AG08395 (cell line): ENCODE data around the gene THEM4.
A peak's percentile ranks its signal among the peaks of the same experiment; 100 is the strongest.
"Not testable (repeated sequence)": the region's sequence is repeated elsewhere in the genome, so short reads cannot be mapped to it uniquely, and the experiment has no call there.

ENCODE experiments used
- DNase-seq: peaks from one replicate; pipeline ENCODE4 v3.0.0; 2012; ENCODE audit warnings: mixed read lengths, low spot score

The THEM4 gene

DNA sequence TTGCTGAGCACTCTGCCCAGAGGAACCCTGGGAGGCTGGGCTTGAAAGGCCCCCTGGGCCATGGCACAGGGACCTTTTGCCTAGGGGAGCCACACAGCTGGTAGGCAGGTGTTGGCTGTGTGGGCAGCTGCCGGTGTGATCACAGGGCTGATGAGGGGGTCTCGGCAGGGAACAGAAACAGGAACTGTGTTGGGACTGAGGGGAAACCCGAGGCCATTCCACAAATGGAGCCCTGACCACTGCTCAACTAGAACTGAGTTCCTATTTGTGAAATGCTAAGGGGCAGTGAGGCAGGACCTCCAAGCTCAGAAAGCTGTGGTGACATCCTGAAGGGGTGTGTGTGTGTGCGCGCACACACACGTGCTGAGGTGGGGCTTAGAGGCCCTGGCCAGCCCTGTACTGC, 49.4 kb downstream of the THEM4 start:
- no peak for DNase-seq

- DNase-seq, result no peak
These were observed 50.2 kb downstream of the THEM4 start for GRCh38 chr1:151858886-151859665.

DNA sequence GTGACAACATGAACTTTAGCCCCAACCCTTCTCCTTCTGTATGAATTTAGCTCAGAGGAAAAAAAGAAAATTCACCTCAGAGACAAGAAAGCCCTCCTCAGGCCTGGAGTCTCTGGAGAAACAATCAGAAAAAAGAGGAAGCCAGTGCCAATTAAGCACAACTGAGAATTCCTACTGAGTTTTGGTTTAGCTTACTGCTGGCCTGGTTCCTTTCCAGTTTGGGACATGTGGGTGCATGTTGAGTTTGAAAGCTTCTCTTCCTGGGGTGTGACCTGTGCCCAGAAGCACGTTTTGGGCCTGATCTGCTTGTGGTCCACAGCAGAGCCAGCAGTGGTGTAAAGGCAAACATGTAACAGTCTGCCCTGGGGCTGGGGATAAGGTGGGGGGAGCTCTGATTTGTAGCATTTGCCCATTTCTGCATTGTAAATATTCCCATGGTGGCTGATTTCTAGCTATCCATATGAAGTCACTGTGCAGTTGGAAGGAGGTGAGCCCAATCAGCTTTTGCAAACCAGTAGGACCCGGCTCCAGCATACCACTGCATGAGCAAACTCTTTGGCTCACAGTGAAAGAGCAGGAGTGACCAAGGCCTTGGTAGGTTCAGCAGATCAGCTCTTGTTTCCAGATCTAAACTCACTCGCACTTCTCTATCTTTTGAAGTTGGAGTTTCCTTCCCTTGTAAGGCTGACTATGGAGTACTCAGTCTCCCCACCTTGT, 51.1 kb downstream of the THEM4 start:
- no peak for DNase-seq

- no peak for DNase-seq
These were observed 53.4 kb downstream of the THEM4 start for GRCh38 chr1:151855933-151856332.

DNA sequence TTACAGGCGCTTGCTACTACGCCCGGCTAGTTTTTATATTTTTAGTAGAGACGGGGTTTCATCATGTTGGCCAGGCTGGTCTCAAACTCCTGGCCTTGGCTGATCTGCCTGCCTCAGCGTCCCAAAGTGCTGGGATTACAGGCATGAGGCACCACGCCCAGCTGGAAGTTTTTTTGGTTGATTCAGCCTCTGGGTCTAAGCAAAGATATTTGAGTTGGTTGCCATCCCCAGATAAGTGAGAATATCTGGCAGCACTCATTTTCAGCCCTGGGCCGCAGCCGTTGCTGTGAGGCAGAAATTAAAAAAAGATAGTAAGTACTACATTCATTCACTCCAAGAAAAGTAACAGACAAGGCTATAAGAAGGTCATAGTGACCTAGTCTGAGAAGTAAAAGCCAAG, 53.8 kb downstream of the THEM4 start:
- DNase-seq, result not testable (repeated sequence)

GRCh38 chr1:151854658-151855057, 54.7 kb downstream of the THEM4 start:
- DNase-seq, result no peak

GRCh38 chr1:151853411-151853943, 55.8 kb downstream of the THEM4 start, which contains the start of gene THEM5:
THEM5 (minus strand) TSS chr1:151853712; CDS start chr1:151853565, 147 bp downstream.
- DNase-seq, result no peak

GRCh38 chr1:151852733-151853132, 56.6 kb downstream of the THEM4 start:
- no peak for DNase-seq

DNA sequence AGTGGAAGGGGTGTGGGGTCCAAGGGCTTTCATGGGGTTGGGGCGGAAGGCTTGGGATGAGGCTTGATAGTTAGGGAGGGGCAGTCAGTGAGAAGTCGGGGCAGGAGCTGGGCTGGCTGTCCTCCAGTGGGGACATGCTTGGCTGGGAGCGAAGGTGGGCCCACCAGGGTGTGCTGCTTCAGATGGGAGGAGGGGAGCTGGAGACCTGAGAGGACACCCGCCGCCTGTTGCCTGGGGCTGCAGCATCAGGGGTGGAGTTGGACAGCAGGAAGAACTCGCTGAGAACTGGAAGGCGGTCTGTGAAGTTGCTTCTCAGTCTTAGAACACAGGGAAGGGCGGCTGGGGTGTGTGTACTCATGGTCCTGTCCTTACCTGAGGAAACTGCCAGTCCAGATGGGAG, 57.4 kb downstream of the THEM4 start:
- DNase-seq, result no peak

DNA sequence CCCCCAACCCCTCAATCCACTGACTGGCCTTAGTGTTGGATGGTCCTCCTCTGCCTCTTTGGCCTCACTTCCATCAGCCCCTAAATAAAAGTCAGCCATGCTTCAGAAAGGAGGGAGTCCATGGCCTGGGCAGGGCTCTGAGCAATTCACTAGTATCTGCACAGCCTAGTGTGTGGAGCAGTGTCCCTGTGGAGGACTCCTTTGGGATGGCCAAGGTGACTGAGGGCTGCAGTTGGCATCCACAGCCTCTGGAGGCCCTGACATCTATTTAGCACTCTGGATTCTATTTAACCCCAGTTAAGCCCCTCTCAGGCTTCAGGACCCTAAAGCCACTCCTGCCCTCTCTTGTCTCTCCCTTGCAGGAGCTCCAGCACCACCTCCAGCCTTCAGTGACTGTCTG, 59.4 kb downstream of the THEM4 start:
- DNase-seq, result no peak

GRCh38 chr1:151849126-151849525, 60.2 kb downstream of the THEM4 start:
- no peak for DNase-seq

GRCh38 chr1:151847867-151848596, 61.3 kb downstream of the THEM4 start:
- DNase-seq, result no peak

GRCh38 chr1:151846686-151847237, 62.5 kb downstream of the THEM4 start:
- DNase-seq, result no peak

DNA sequence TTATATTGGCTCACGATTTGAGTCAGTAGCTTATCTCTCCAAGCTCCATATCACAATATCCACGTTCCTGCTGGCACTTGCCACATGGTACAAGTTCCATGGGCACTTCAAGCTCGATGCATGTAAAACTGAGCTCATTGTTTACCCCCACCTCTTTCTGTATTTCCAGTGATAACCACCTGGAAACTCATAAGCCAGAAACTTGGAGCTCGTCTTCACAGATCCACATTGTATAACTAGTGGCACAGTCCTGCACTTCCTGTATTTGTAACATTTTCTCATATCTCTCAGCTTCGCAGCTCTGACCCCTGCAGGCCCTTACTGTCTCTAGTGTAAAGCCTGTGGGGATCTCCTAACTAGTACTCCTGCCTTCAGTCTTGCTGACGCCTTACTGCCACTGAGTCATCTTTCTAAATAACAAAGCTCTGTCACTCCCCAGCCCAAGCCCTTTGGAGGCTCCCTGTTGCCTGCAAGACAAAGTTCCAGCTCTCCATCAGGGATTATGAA, 63.2 kb downstream of the THEM4 start:
- peak; percentile 78 for DNase-seq

DNA sequence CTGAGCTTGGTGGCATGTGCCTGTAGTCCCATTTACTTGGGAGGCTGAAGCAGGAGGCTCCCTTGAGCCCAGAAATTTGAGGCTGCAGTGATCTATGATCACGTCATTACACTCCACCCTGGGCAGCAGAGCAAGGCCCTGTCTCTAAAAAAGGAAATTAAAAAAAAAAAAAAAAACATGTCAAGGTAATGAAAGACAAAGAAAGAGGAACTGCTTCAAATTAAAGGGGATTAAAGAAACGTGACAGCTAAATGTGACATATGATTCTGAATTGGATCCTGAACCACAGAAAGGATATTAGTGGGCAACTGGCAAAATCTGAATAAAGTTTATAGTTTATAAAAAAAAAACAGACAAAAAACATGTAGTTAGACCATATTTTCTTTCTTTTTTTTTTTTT, 65.9 kb downstream of the THEM4 start:
- no peak for DNase-seq

- no peak for DNase-seq
These were observed 68.2 kb downstream of the THEM4 start for GRCh38 chr1:151841141-151841540.

DNA sequence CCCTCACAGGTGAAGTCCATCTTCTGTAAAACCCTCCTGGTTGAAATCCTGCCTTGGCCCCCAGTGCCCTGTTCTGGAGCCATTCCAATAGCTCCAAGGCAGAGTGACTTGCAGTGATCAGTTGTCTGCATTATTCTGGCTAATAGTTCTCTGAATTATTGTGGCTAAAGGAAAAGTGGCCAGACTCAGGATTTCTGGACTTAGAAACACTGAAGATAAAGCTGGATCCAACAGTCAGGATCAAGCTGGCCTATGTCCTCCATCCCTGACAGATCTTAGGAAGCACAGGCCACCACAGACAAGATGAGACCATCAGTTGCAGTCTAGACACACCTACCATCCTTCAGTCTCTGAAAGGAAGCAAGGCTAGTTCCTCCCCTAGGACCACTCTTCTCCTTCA, 68.9 kb downstream of the THEM4 start:
- DNase-seq, result no peak

- DNase-seq, result no peak
These were observed 69.6 kb downstream of the THEM4 start, which contains the start of gene C2CD4D for GRCh38 chr1:151839457-151840403. C2CD4D (minus strand) TSS chr1:151839820; CDS start chr1:151838989, 831 bp downstream.

DNA sequence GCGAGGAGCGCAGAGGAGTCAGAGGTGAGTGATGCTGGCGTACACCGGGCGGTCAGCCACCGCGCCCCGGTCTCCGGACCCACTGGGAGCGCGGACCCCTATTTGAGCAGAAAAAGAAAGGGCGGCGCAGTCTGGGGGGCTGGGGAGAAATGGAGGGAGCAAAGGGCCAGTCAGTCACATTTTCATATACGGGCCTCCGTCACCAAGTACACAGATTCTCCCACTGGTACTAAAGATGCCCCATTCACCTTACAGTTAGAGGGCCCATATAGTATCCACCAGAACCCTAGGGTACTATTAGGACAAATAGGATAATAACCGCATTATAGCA, 70.3 kb downstream of the THEM4 start:
- no peak for DNase-seq

- DNase-seq, result no peak
These were observed 70.9 kb downstream of the THEM4 start for GRCh38 chr1:151838222-151839081.
